NCI-H345 (cell line): ENCODE measurements around the gene GPR171.
A peak's percentile ranks its signal among the peaks of the same experiment; 100 is the strongest.
"Not testable (repeated sequence)": the region's sequence is repeated elsewhere in the genome, so short reads cannot be mapped to it uniquely, and the experiment has no call there.

Experiments
- DNase-seq: peaks from one replicate; lab custom pipeline; 2025; lab: John Stamatoyannopoulos, UW

The GPR171 gene

DNA sequence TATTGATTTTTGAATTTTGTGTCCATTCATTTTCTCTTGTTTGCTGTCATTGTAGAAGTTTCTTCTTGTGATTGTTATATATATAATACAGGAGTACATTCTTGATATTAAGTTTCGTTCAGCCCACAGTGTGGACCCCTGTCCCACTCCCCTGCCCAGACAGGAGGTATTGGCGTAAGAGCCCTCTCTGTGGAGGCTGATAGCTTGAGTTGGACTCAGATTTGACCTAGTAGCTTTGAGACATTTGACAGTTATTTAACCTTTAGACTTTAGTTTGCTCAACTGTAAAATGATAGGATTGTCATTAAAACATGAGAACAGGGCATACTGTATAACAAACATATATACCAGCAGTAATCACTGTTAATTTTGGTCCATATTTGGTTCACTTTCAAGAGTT, 27.1 kb downstream of the GPR171 start:
- DNase-seq: no peak

DNA sequence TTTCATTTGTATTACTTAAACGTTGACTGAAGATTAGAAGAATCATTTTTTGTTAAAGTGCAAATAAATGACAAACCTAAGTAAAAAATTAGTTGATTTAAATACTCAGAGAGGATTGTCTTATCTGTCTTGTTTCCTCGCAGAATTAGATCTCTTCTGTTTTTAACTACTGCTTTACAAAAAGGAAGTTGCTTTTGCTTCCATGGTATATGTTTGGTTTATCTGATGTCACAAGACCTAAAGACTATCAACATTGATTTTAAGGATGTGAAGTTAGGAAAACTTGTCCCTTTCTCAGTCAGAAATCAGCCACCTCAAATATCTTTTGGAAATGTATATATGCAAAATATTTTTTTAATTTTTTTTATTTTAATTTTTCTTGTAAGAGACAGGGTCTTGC, 28.7 kb downstream of the GPR171 start:
- DNase-seq: no peak

GRCh38 chr3:151171145-151171757, 31.8 kb downstream of the GPR171 start:
- DNase-seq: no peak

- DNase-seq: not testable (repeated sequence)
Observed at GRCh38 chr3:151169948-151170679, 32.9 kb downstream of the GPR171 start.

- DNase-seq: no peak
Observed at GRCh38 chr3:151169262-151169947, 33.6 kb downstream of the GPR171 start.

DNA sequence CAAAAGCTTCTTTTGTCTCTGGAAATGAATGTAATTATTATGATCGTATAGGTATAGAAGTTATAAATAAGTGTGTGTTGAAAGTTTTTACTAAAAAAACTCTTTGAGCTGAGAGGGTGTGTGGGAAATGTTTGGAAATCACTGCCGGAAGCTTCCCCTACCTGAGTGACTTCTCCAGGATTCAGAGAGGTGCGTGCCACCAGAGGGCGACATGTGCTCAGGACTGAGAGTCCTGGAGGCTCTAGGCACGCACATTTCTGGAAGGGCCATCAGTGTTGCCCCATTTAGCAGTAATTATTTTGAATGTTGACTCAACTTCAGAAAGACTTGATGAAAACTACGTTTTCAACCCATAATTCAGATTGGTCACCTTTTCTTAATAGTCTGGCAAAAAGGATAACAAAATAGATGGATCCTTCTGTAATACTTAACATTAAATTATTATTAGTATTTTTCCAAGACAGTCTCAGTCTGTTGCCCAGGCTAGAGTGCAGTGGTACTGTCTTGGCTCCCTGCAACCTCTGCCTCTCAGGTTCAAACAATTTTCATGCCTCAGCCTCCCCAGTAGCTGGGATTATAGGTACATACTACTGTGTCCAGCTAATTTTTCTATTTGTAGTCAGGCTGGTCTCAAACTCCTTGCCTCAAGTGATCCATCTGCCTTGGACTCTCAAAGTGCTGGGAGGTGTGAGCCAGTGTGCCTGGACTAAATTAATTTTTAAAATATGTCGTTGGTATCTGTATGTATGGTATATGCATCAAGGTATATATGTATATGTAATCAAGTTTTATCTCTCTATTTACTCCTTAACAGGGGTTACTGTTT, 34.5 kb downstream of the GPR171 start:
- DNase-seq: peak; percentile 25

DNA sequence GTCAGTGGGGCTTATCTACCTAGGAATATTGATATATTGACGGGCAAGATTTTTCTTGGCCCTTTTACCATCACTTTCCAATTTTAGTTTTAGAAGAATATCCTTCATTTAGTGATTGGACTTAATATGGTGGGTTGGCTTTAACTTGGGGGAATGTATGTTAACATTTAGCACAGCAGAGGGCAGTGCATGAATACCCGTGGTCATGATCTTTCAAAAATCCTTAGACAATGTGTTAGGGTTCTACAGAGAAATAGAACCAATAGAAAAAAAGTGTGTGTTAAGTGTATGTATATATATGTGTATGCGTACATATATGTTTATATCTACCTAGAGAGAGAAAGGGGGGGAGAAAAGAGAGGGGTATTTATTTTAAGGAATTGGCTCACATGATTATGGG, 36.9 kb downstream of the GPR171 start:
- DNase-seq: no peak

- no peak for DNase-seq
Observed at GRCh38 chr3:151165226-151165625, 37.8 kb downstream of the GPR171 start.

- no peak for DNase-seq
Observed at GRCh38 chr3:151159806-151160205, 43.2 kb downstream of the GPR171 start.

DNA sequence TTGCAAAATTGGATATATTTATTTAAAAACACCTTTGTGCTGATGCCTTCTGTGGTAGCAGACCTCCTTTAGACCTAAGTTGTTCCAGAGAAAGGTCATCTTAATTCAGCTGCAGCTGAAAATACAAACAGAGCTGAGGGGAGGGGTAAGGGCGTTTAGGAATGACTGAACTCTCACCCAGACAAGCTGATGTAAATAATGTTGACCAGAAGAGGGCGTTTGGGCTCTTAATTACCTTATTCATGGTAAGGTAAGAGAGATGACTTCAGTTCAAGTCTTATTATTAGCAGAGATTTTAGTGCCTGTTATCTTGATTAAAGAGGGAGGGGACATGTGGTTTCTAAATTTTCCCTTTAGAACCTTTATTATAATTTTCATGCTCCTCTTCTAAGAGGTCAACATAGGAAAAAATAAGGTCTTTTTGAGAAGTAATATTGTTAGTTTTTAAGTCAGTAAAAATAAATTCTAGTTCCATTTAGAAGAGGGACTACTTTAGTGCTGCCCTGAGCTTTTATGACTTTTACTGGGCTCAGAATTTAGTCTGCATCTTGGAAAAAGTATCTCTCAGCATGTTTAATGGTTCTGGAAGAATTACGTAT, 46.3 kb downstream of the GPR171 start:
- peak; percentile 8 for DNase-seq

DNA sequence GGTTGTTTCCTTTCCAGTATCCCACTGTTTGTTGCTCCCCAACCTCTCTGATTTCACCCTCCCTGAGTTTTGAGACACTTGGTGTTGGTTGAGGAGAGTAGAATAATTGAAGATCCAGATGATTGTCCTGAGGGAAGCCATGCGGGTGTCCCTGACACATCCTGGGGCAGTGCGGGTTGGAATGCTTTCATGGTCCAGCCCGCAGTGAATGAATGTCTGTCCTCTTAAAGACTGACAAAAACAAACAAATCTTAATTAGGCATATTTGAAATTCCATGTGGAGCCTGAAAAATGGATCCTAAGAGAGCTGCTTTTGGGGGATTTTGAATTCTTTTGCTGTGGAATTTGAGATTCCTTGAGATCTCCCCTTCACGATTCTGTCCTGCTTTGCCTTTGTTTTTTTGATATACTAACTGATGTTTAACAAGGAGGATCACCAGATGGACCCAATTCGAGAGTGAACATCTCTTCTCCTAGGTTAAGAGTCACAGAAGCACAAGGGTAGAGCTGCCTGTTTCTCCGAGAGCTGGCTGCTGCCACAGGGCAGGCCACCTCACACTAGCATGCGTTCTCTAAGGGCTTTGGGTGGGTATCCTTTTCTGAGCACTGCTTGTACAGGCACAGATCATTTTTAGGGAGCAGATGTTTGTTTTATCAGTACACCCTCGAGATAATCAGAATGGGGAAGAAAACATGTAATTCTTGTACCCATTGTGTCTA, 47.4 kb downstream of the GPR171 start:
- DNase-seq: no peak

GRCh38 chr3:151154566-151154965, 48.5 kb downstream of the GPR171 start:
- DNase-seq: no peak

- no peak for DNase-seq
Observed at GRCh38 chr3:151152455-151153079, 50.4 kb downstream of the GPR171 start.
